HS-5 (cell line): ENCODE measurements around the gene ADGRG3.

Source experiments
- DNase-seq: peaks from one replicate; pipeline ENCODE4 v3.0.0-alpha.2; 2012; ENCODE audit warnings: low read depth

ADGRG3 gene

GRCh38 chr16:57668263-57668571 lies at the start of gene ADGRG3:
Gene ADGRG3, plus strand, starts transcription at chr16:57668306. Its CDS starts 42 bp downstream, at chr16:57668348.
- DNase-seq, result no peak

GRCh38 chr16:57619133-57619605 lies 48.9 kb upstream of the ADGRG3 start:
- DNase-seq, result no peak

- DNase-seq, result no peak
Measured at GRCh38 chr16:57619606-57620334, 48.3 kb upstream of the ADGRG3 start.

GRCh38 chr16:57620335-57621231 lies 47.5 kb upstream of the ADGRG3 start:
- no peak for DNase-seq

- no peak for DNase-seq
Measured at GRCh38 chr16:57621521-57622271, 46.4 kb upstream of the ADGRG3 start.

- DNase-seq, result no peak
Measured at GRCh38 chr16:57622361-57623250, 45.5 kb upstream of the ADGRG3 start.

- no peak for DNase-seq
Measured at GRCh38 chr16:57623251-57624043, 44.7 kb upstream of the ADGRG3 start.

- DNase-seq, result no peak
Measured at GRCh38 chr16:57624044-57624688, 43.9 kb upstream of the ADGRG3 start.

GRCh38 chr16:57624806-57625500 lies 43.2 kb upstream of the ADGRG3 start:
- no peak for DNase-seq

GRCh38 chr16:57626420-57627170 lies 41.5 kb upstream of the ADGRG3 start:
- DNase-seq, result no peak

- DNase-seq, result peak; percentile 58
Measured at GRCh38 chr16:57627184-57627871, 40.8 kb upstream of the ADGRG3 start.

GRCh38 chr16:57628008-57628781 lies 39.9 kb upstream of the ADGRG3 start, which contains the start of gene ADGRG1:
Gene ADGRG1, plus strand, starts transcription at chr16:57628630. Its CDS starts 21,658 bp downstream, at chr16:57650288.
- DNase-seq, result peak; percentile 83

GRCh38 chr16:57628783-57629293 lies 39.3 kb upstream of the ADGRG3 start:
- DNase-seq, result no peak

- DNase-seq, result no peak
Measured at GRCh38 chr16:57629516-57630406, 38.3 kb upstream of the ADGRG3 start.

- no peak for DNase-seq
Measured at GRCh38 chr16:57630407-57630797, 37.7 kb upstream of the ADGRG3 start.
